Peyer's patch (tissue), 4 donors: ENCODE measurements around the gene ACO2. TPM values are rescaled to one million over a fixed set of nuclear protein-coding genes. Genes with fewer than 3 reads are reported as not detected.

ENCODE experiments used
- DNase-seq, 3 donors: peaks; one replicate each; pipeline ENCODE4 v3.0.0-alpha.2; 2017 to 2019
- H3K27ac ChIP-seq, 4 donors: fragments of 200-600 bp; sonication (generic); one replicate each; pipeline ENCODE4 v1.5.1; 2016 to 2019
- H3K27me3 ChIP-seq, 2 donors: fragments of 200-600 bp; sonication (generic); one replicate each; pipeline ENCODE4 v1.5.1; 2019
- H3K36me3 ChIP-seq, 3 donors: fragments of 200-600 bp; sonication (generic); one replicate each; pipeline ENCODE4 v1.5.1; 2016 to 2019
- H3K4me1 ChIP-seq, 4 donors: fragments of 200-600 bp; sonication (generic); one replicate each; pipeline ENCODE4 v1.5.1; 2016 to 2019
- H3K4me3 ChIP-seq, 4 donors: fragments of 200-600 bp; sonication (generic); 1 replicate in 3 of 4; 2 replicates in 1 of 4; pipeline ENCODE4 v1.5.1; 2016 to 2019; ENCODE audit warnings: mild to moderate bottlenecking in 1 of 4
- H3K9me3 ChIP-seq, 4 donors: fragments of 200-600 bp; sonication (generic); one replicate each; pipeline ENCODE4 v1.5.1; 2016 to 2019; ENCODE audit warnings: mild to moderate bottlenecking in 1 of 4
- CTCF ChIP-seq, 6 experiments: fragments of 450-650 bp in 4 of 6; fragments of 200-600 bp in 2 of 6; sonication (generic) in 1 of 6; IDR thresholded peaks; one replicate each; pipeline ENCODE4 v1.5.1; 2017 to 2019; ENCODE audit warnings: antibody characterized with exemption in 6 of 6, mild to moderate bottlenecking in 3 of 6, moderate library complexity in 1 of 6
- POLR2A ChIP-seq, 2 donors: fragments of 450-650 bp; IDR thresholded peaks; one replicate each; pipeline ENCODE4 v1.5.1; 2017; ENCODE audit warnings: antibody characterized with exemption in 2 of 2, mild to moderate bottlenecking in 2 of 2, moderate library complexity in 2 of 2
- total RNA-seq, 4 donors: library from RNA; depleted of rRNA; stranded (reverse); fragments of >200 nt; gene quantifications; one replicate each; pipeline ENCODE4 v1.1.0, GENCODE V29; 2016

The ACO2 gene
- total RNA-seq, 4 donors from 2014 or later: 115 to 394 (median 356) TPM

- H3K4me1 ChIP-seq: peaks cover 0 to 24% (median 8%) of the 10 kb centered on the region in 4 donors
- DNase-seq: peak in 2 of 3 donors; percentile 44 to 78
- H3K36me3 ChIP-seq: peaks cover 0 to 99% (median 0%) of the 10 kb centered on the region in 3 donors
- no peaks in the 10 kb centered on the region for H3K9me3 ChIP-seq
- H3K27ac ChIP-seq: peak overlapping the region in 2 of 4 donors; percentile 74 to 86
- H3K4me3 ChIP-seq: no peak overlapping the region
- H3K27me3 ChIP-seq: no peaks in the 10 kb centered on the region
- TF ChIP-seq POLR2A (IDR thresholded peaks at IDR 0.05): no peak
- TF ChIP-seq CTCF (IDR thresholded peaks at IDR 0.05): peak; percentile 71 to 83 (median 76)
Measured at GRCh38 chr22:41526830-41527799, 58.2 kb downstream of the ACO2 start.

GRCh38 chr22:41528132-41528766 lies 59.3 kb downstream of the ACO2 start:
- H3K4me3 ChIP-seq: no peak overlapping the region
- no peak for TF ChIP-seq CTCF (IDR thresholded peaks at IDR 0.05)
- TF ChIP-seq POLR2A (IDR thresholded peaks at IDR 0.05): no peak
- H3K4me1 ChIP-seq: peaks cover 0 to 24% (median 9%) of the 10 kb centered on the region in 4 donors
- DNase-seq: no peak
- H3K27me3 ChIP-seq: no peaks in the 10 kb centered on the region
- H3K9me3 ChIP-seq: no peaks in the 10 kb centered on the region
- H3K27ac ChIP-seq: no peak overlapping the region
- peaks cover 0 to 90% (median 0%) of the 10 kb centered on the region in 3 donors for H3K36me3 ChIP-seq

DNA sequence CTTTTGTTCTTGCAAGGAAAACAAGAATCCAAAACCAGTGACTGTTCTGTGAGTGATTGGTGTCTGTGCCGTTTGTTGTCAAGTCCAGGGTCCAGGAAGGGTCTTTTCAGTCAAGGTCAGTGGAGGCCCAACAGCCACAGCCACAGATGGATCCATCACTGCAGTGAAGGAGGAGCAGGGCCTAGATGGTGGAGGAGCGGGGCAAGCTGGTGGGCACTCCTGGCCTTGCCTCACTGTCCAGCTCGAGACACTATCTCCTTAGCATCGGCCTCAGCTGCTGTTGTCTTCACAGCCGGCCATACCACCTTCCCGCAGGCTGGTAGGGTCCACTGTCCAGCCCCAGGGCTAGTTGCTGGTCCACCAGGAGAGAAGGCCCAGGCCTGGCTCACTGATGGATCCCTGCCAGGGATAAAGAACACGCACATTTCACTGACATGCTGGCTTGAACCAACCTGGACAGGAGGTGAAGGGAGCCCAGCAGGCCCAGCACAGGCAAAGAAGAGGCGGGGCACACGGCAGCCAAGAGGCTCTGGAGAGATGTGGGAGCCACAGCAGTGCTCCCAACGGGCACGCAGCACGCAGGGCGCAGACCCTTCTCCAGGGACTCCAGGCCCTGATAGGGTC lies 60.1 kb downstream of the ACO2 start:
- peaks cover 0 to 84% (median 0%) of the 10 kb centered on the region in 3 donors for H3K36me3 ChIP-seq
- no peaks in the 10 kb centered on the region for H3K9me3 ChIP-seq
- no peak overlapping the region for H3K4me3 ChIP-seq
- H3K27ac ChIP-seq: no peak overlapping the region
- DNase-seq: no peak
- no peak for TF ChIP-seq CTCF (IDR thresholded peaks at IDR 0.05)
- TF ChIP-seq POLR2A (IDR thresholded peaks at IDR 0.05): no peak
- H3K27me3 ChIP-seq: no peaks in the 10 kb centered on the region
- peaks cover 0 to 24% (median 11%) of the 10 kb centered on the region in 4 donors for H3K4me1 ChIP-seq

GRCh38 chr22:41530890-41531714 lies 62.2 kb downstream of the ACO2 start:
- DNase-seq: no peak
- Histone ChIP-seq H3K4me3 (no peak overlapping the region), H3K4me1 (peaks cover 0 to 5% (median 2%) of the 10 kb centered on the region in 4 donors), H3K36me3 (peaks cover 0 to 68% (median 0%) of the 10 kb centered on the region in 3 donors), H3K27me3 (no peaks in the 10 kb centered on the region), H3K27ac (no peak overlapping the region), H3K9me3 (no peaks in the 10 kb centered on the region)
- TF ChIP-seq POLR2A (IDR thresholded peaks at IDR 0.05) (no peak), CTCF (IDR thresholded peaks at IDR 0.05) (no peak)
